Measurements from ENCODE around the gene AGR2.

Gene AGR2

GRCh38 chr7:16812542-16813231, 7.9 kb upstream of the AGR2 start:
- DNase-seq (ENCODE audit: low read depth), result no peak

- no peak for DNase-seq (ENCODE audit: low read depth)
Observed at GRCh38 chr7:16811551-16811950, 6.8 kb upstream of the AGR2 start.

- no peak for DNase-seq (ENCODE audit: low read depth)
Observed at GRCh38 chr7:16810573-16810972, 5.8 kb upstream of the AGR2 start.

GRCh38 chr7:16810112-16810511, 5.3 kb upstream of the AGR2 start:
- DNase-seq (ENCODE audit: low read depth), result no peak

GRCh38 chr7:16805441-16805840, 642 bp upstream of the AGR2 start:
- no peak for DNase-seq (ENCODE audit: low read depth)

GRCh38 chr7:16803881-16804673, 722 bp downstream of the AGR2 start:
- no peak for DNase-seq (ENCODE audit: low read depth)

GRCh38 chr7:16803125-16803524, 1.7 kb downstream of the AGR2 start:
- no peak for DNase-seq (ENCODE audit: low read depth)

GRCh38 chr7:16801579-16801978, 3.2 kb downstream of the AGR2 start:
- no peak for DNase-seq (ENCODE audit: low read depth)

GRCh38 chr7:16801111-16801542, 3.7 kb downstream of the AGR2 start:
- no peak for DNase-seq (ENCODE audit: low read depth)

GRCh38 chr7:16795624-16796023, 9.2 kb downstream of the AGR2 start:
- DNase-seq (ENCODE audit: low read depth), result no peak

- DNase-seq (ENCODE audit: low read depth), result no peak
Observed at GRCh38 chr7:16794986-16795385, 9.8 kb downstream of the AGR2 start.

- no peak for DNase-seq (ENCODE audit: low read depth)
Observed at GRCh38 chr7:16791905-16792698, 12.7 kb downstream of the AGR2 start.

- no peak for DNase-seq (ENCODE audit: low read depth)
Observed at GRCh38 chr7:16791071-16791470, 13.7 kb downstream of the AGR2 start.

GRCh38 chr7:16787127-16787526, 17.7 kb downstream of the AGR2 start:
- DNase-seq (ENCODE audit: low read depth), result no peak

GRCh38 chr7:16786257-16786656, 18.5 kb downstream of the AGR2 start:
- DNase-seq (ENCODE audit: low read depth), result no peak

- DNase-seq (ENCODE audit: low read depth), result no peak
Observed at GRCh38 chr7:16785846-16786245, 19.0 kb downstream of the AGR2 start.

GRCh38 chr7:16785321-16785720, 19.5 kb downstream of the AGR2 start:
- DNase-seq (ENCODE audit: low read depth), result no peak

- no peak for DNase-seq (ENCODE audit: low read depth)
Observed at GRCh38 chr7:16780596-16780995, 24.2 kb downstream of the AGR2 start.

- no peak for DNase-seq (ENCODE audit: low read depth)
Observed at GRCh38 chr7:16779051-16779450, 25.7 kb downstream of the AGR2 start.

- DNase-seq (ENCODE audit: low read depth), result no peak
Observed at GRCh38 chr7:16778476-16778875, 26.3 kb downstream of the AGR2 start.

GRCh38 chr7:16776053-16776452, 28.7 kb downstream of the AGR2 start:
- DNase-seq (ENCODE audit: low read depth), result no peak

GRCh38 chr7:16774986-16775385, 29.8 kb downstream of the AGR2 start:
- no peak for DNase-seq (ENCODE audit: low read depth)

GRCh38 chr7:16774294-16774693, 30.5 kb downstream of the AGR2 start:
- DNase-seq (ENCODE audit: low read depth), result no peak
